GM12874 (cell line): ENCODE results near the gene MASTL.

Experiments used
- TF ChIP-seq, protein P1 (sequence below): IDR thresholded peaks from 2 replicates; pipeline ENCODE4 v1.5.1; 2011; ENCODE audit warnings: low read depth, mild to moderate bottlenecking, control low read depth, low read length, moderate library complexity; ENCODE audit not compliant: insufficient read depth

MASTL gene

DNA sequence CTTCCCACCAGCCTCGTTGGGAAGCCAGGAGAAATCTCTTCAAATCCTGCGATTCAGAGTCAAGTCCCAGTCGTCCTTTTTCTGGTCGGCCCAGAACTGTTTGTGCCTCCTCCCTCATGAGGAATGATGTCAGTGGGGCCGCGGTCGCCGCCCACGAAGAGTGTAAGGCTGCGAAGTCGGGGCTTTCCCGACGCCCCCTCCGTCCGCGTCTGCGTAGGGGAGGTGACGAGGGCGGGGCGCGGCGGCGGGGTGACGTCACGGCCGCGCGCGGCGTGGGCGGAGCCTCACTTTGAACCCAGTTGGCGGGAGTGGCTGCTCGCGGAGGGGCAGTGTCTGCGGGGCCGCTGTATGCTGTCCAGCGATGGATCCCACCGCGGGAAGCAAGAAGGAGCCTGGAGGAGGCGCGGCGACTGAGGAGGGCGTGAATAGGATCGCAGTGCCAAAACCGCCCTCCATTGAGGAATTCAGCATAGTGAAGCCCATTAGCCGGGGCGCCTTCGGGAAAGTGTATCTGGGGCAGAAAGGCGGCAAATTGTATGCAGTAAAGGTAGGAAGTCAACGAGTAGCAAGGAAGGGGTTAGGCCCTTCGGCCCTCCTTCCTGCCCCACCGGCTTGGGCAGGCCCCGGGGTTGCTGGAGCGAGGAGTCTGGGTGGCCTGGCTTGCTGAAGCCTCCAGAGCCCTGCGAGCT lies at the start of gene MASTL:
Gene MASTL, plus strand, starts transcription at position 287 of the 689 bp plus-strand sequence. Its CDS starts 75 bp downstream, at position 362.
- TF ChIP-seq, protein P1, sequence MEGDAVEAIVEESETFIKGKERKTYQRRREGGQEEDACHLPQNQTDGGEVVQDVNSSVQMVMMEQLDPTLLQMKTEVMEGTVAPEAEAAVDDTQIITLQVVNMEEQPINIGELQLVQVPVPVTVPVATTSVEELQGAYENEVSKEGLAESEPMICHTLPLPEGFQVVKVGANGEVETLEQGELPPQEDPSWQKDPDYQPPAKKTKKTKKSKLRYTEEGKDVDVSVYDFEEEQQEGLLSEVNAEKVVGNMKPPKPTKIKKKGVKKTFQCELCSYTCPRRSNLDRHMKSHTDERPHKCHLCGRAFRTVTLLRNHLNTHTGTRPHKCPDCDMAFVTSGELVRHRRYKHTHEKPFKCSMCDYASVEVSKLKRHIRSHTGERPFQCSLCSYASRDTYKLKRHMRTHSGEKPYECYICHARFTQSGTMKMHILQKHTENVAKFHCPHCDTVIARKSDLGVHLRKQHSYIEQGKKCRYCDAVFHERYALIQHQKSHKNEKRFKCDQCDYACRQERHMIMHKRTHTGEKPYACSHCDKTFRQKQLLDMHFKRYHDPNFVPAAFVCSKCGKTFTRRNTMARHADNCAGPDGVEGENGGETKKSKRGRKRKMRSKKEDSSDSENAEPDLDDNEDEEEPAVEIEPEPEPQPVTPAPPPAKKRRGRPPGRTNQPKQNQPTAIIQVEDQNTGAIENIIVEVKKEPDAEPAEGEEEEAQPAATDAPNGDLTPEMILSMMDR: no peak

DNA sequence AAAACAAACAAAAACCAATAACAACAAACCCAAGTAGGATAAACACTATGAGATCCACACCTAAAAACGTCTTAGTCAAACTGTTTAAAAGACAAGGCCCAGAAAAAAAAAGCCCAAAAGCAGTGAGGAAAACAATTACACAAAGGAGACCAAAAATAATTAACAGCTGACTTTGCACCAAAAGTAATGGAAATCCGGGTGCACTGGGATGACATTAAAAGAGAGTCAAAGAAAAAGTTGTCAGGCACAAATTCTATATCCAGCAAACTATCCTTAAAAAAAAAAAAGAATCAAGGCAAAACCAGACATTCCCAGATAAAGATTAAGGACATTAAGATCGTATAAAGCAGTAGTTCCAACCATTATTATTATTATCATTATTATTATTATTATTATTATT lies 47.0 kb upstream of the MASTL start:
- TF ChIP-seq, protein P1: no peak

DNA sequence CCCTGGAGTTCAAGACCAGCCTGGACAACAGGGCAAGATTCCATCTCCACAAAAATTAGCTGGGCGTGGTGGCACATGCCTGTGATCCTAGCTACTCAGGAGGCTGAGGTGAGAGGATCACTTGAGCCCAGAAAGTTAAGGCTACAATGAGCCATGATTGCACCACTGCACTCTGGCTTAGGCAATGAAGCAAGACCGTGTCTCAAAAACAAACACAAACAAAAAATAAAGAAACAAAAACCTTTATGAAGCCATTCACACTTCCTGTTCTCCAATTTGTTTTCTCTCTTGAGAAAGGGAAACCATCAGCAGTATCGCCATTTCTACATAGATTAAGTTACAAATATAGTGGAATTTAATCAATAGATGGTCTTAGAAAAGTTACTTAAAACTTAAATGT lies 20.8 kb upstream of the MASTL start:
- TF ChIP-seq, protein P1: no peak

DNA sequence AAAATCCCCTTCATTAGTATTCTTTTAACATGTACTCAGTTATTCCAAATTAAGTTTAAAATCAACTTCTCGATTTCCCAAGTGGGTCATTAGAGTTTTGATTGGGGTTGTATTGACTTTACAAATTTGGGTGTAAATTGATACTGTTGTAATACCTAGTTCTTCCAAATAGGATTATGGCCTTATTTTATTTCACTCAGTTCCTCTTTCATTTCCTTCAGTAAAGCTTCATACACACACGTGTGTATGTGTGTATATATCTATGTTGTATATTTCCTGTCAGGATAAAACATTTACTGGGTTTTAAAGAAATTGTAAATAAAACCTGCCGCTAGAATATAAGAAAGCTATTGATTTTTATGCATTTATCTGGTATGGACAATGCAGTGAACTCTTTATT lies 16.9 kb upstream of the MASTL start:
- TF ChIP-seq, protein P1: no peak

DNA sequence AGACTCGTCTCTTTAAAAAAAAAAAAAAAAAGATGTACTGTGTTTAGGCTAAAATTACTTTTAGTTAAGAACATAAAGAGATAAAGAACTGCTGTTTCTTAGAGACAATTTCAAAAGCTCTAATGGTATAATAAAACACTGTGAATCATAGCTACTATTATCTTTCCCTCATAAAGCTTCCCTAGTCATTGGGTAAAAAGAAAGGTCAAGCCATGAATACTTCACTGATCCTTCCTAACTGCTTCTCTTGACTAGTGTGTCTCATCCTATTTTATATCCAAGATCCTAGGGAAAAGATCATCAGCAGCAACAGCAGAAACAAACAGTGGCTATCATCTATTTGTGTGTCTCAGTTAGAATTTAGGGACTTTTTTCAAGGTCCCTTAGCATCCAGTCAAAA lies 11.5 kb upstream of the MASTL start:
- TF ChIP-seq, protein P1: no peak

DNA sequence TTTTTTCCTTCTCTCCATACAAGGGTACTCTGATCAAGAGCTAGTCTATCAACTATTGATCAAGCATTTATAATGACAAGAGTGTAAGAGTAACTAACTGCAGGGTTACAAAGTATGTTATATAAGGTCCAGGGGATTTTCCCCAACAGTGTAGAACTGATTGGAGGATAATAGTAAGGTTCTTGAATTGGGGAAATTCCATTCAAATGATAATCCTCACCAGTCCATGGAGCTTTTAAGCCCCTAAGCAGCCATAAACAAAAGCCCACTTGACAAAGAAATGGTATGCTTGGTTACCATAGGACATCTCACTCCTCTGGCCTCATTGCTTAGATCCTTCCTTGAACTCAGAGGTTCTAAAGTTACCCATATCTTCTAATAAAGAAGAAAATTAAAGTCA lies 9.2 kb upstream of the MASTL start:
- TF ChIP-seq, protein P1: no peak

DNA sequence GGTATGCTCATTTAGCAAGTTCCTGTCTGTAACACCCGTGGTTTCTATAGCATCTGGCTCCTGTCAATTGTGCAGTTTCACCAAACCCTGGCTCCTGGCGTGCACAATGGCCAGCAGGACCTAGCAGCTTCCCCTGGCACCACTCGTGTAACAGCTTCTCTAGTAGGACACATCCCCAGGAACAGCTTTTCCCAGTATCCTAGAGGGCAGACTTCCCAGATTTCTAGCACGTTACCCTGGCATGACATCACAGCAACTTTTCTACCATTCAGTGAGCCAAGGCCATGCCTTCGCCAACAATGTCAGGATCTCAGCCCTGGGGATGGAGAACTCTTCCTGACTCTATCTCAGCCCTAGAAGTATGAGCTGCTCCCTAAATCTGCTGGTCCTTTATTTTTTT lies 7.5 kb upstream of the MASTL start:
- TF ChIP-seq, protein P1: no peak
